IPS-NIHi11 (cell line): ENCODE measurements around the gene GALM.
"Not testable (repeated sequence)": the region's sequence is repeated elsewhere in the genome, so short reads cannot be mapped to it uniquely, and the experiment has no call there.

Experiments used
- DNase-seq: peaks from one replicate; pipeline ENCODE4 v3.0.0; 2012; ENCODE audit warnings: mixed read lengths, low spot score

The GALM gene

DNA sequence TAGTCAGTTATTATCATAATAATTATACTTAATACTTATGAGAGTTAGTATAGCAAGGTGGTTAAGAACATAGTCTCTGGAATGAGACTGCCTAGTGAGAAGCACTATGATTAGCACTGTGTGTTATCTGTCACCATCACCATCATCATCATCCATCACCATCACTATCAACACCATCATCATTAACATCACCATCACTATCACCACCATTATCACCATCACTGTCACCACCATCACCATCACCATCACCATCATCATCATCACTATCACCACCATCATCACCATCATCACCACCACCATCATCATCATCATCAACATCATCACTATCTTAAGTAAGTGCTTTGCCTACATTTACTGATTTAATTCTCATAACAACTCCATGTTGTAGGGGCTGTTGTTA is 45.6 kb downstream of the GALM start:
- DNase-seq: no peak

DNA sequence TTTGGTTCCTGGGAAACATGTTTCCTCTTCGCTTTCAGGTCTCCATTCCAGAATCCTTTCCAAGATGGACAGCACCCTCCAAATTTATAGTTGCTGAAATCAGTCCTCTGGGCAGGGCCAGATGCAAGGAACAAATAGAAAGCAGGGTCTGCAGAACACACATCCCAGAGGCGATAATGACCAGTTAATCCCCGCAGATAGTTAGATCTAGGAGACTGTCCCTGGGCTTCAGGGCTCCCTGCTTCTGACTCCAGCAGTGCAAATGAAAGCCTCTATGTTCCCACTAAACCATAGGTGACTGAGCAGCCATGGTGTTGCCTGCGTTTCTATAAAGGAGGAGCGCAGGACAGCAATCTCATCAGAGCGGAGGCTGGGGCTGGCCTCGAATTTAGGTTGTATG is 46.5 kb downstream of the GALM start:
- DNase-seq: no peak

DNA sequence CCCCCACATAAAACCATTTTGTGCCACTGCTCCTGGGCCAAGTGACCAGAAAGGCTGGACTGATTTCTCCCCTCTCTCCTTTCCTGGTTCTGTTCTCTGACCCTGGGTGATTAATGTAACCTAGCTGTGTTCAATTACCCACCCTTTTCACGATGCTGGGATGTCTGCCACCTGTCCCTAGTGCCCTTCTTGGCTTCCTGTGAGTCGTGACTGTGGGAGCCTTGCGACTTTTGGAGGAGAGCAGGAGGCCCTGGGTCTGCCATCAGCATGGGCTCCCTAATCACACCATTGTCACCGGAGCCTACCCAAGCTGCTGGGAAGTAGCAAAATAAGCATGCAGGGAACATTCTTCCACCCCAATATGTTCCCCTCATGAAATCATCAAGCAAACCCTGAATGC is 47.0 kb downstream of the GALM start:
- DNase-seq: no peak

DNA sequence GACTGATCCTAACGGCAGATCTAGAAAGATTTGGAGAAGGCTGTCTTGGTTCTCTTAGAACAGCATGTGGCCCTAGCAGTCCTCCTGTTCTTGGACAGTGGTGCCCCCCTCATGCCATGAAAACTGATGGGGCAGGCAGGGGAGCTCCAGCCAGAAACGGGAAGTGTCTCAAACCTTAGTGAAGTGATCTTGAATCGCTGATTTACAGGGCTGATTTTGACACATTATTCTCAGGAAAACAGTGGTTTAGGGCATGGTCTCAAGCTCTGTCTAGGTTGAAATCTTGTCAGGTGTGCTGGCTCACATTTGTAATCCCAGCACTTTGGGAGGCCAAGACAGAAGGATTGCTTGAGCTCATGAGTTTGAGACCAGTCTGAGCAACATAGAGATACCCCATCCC is 47.4 kb downstream of the GALM start:
- DNase-seq: no peak

DNA sequence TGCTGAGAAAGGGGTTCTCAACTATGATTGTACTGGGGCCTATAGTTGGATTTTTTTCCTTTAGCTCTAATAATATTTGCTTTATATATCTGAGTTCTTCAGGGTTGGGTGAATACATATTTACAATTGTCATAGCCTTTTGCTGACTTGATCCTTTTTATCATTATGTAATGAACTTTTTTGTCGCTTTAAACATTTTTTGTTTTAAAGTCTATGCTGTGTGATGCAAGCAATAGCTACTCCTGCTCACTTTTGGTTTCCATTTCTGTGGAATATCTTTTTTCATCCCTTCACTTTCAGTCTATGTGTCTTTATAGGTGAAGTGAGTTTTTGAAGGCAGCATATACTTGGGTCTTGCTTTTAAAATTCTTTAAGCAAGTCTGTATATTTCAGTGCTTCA is 49.0 kb downstream of the GALM start:
- DNase-seq: not testable (repeated sequence)

DNA sequence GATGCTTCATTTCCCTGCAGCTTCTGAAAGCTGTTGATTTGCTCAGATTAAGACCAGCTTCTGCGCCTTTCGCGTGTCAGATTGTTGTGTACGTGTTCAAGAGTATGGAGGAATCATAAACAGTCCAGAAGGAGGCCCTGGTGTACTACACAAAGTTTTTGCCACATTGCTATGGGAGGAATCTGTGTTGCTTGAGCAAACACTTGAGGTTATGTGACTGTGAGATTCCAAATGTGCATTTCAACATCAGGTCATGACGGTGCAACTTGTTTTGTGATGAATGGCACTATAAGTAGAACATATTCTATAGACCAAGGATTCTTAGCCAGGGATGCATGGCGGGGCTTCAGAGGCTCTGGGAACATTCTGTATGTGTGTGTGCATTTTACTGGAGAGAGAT is 50.3 kb downstream of the GALM start:
- DNase-seq: no peak

DNA sequence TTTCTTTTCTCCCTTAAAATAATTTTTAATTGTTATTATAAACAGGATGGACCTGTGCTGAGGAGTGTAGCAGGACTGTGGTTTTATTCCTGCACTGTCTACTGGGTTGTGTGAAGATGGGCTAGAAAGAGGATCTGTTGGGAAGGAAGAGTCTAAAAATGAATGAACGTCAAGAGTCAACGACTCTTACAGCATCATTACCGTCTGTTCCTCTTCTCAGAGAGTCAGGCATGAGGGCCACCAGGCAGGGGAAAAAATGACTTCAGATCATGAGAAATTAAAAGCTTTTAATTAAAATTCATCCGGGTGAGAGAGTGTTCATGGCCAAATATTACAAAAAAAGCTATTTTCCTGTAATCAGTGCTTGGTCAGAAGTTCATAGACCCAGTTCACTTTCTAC is 52.7 kb downstream of the GALM start:
- no peak for DNase-seq

DNA sequence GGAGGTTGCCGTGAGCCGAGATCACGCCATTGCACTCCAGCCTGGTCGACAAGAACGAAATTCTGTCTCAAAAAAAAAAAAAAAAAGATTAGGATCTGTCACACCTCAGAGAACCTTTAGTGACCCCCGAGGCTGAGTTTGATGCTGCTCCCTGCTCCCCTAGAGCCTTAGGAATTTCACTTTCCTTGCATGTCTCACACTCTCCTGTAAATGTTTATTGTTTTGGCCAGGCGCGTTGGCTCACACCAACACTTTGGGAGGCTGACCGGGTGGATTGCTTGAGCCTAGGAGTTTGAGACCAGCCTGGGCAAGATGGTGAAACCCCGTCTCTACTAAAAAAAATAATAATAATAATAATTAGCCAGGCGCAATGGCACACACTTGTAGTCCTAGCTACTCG is 53.8 kb downstream of the GALM start:
- DNase-seq: no peak

DNA sequence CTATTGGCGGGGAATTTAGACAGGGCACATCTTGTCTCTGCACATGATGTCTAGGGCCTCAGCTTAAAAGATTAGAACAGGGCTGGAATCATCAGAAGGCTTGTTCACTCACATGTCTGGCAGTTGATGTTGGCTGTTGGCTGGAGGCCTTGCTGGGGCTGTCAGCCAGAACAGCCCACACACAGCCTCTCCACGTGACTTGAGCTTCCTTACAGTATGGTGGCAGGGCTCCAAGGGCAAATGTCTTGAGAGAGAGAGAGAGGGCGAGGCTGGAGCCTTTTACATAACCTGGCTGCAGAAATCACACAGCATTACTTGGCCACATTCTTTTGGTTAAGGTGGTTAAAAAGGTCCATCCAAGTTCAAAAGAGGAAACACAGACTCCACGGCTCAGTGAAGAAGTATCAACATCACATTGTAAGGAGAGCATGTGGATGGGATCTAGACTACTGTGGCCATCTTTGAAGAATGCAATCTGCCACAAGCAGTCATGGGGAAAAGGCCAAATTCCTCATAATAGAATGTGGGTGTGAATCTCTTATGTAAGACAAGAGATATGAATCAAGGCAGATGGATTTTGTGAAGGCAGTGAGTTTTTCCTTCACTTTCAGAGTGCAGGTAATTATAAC is 54.8 kb downstream of the GALM start:
- no peak for DNase-seq

DNA sequence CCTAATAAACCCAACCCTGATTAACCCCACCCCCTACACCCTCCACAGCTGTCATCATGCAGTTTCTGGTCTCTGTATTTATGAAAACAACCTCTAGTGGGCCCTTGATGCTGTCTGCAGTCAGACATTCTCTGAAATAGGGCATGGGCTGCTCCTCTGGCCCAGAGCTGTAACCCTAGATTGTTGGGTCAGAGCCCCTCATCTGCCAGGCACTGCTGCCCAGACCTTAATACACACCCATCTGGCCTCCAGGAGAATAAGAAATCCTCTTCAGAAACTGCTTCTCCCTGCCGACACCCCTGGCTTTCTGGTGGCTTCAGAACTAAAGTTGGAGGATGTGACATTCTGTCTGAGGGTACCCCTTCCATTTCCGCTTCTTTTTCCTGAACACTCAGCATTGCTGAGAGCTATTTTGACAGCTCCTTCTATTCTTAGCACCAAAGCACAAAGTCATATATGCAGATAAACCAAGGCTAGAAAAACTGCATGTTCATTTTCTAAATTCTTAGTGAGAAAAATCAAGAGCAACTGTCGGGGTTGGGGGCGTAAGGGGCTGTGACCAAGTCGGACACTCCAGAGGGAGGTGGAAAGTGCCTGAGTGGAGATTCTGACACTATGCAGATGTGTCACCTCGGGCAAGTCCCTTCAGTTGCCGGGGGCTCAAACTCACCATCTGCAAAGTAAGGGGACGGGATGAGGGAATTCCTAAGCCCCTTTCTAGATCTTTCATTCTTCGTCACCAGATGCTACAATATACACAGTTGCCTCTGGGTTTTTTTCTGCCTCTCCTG is 56.6 kb downstream of the GALM start:
- no peak for DNase-seq

DNA sequence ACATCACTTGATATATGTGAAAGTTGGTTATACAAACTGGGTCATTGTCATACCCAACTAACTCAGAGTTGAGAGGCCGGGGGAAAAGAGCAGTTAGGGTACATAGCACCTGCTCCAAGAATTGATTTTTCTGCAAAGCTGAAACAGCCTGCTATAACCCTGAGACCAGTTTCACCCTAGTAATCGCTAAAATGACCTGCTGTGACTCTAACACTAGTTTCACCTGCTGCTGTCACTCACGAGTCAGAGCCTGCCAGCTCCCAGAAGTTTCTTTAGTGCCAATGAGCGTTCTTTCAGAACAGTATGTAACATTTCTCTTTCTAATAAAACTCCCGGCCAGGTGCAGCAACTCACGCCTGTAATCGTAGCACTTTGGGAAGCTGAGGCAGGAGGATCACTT is 57.3 kb downstream of the GALM start:
- no peak for DNase-seq

DNA sequence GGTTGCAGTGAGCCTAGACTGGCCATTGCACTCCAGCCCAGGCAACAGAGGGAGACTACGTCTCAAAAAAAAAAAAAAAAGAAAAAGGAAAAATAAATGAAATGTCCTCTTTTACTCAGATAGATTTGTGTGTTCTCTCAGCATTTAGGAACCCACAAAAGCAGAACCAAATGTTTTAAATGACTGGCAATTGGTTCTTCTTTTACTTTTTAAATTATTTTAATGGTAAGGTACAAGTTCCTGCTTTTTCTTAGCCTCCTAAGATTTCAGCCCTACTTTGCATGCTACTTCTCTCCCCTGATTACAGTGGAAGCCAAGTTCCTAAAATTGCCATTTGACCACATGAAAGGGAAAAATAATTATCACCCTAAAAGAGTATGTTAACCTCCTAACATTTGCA is 61.7 kb downstream of the GALM start:
- no peak for DNase-seq

DNA sequence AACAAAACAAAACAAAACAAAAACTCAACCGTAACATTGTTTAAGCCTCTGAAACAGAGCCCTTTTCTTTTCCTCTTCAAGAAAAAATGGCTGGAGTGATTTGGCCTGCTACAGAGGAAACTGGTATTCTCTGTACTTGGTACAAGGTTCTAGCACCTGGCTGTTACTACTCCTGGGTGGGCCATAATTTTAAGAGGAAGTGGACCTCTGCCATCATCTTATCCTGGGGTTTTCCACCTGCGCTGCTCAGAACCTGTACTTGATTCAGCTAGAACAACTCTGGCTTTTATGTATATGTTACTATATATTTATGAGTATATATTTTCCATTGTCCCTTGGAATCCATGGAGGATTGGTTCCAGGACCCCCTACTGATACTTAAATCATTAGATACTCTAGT is 62.8 kb downstream of the GALM start:
- no peak for DNase-seq

DNA sequence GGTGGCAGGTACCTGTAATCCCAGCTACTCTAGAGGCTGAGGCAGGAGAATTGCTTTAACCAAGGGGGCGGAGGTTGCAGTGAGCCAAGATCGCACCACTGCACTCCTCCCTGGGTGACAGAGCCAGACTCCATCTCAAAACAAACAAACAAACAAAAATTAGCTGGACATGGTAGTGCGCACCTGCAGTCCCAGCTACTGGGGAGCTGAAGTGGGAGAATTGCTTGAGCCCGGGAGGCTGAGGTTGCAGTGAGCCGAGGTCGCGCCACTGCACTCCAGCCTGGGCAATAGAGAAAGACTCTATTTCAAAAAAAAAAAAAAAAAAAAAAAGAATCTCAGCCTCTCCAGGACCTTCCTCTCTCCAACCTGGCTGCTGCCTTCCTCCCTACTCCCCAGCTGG is 65.2 kb downstream of the GALM start:
- DNase-seq: no peak

DNA sequence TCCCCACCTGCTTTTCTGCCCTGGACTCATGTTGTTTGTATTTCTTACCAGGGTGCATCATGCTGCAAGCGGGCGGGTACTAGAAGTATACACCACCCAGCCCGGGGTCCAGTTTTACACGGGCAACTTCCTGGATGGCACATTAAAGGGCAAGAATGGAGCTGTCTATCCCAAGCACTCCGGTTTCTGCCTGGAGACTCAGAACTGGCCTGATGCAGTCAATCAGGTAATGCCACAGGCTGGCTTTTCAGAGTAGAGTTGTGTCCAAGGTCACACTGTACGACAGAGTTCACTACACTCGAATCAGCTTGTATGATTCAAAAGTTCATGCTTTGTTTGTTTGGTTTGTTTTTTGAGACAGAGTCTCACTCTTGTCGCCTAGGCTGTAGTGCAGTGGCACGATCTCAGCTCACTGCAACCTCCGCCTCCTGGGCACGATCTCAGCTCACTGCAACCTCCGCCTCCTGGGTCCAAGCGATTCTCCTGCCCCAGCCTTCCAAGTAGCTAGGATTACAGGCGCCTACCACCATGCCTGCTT is 65.8 kb downstream of the GALM start:
- no peak for DNase-seq

DNA sequence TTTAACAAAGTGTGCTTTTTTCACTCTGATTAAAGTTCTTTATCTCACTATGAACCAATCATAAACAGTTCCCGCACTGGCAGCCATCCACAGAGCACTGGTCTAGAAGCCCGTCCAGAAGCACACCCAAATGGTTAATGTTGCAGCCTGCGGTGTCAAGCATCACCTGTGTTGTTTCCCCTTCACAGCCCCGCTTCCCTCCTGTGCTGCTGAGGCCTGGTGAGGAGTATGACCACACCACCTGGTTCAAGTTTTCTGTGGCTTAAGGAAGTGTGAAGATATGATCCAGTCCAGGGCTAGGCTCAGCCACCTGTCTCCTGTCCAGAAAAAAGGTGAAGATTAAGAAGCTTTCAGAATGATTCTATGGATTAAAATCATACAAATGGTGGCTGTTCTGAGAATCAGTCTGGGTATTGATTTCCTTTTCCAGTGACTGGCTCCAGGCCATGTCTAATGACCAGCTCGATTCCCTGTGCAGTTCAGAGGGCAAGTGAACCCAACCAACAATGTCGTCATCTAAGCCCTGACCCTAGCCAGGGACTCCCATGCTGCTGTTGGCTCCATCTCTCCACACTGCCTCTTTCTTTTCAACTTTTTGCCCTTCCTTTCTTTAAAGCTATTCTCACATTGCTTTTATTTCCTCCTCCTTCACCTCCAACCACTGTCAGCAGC is 67.5 kb downstream of the GALM start:
- no peak for DNase-seq

DNA sequence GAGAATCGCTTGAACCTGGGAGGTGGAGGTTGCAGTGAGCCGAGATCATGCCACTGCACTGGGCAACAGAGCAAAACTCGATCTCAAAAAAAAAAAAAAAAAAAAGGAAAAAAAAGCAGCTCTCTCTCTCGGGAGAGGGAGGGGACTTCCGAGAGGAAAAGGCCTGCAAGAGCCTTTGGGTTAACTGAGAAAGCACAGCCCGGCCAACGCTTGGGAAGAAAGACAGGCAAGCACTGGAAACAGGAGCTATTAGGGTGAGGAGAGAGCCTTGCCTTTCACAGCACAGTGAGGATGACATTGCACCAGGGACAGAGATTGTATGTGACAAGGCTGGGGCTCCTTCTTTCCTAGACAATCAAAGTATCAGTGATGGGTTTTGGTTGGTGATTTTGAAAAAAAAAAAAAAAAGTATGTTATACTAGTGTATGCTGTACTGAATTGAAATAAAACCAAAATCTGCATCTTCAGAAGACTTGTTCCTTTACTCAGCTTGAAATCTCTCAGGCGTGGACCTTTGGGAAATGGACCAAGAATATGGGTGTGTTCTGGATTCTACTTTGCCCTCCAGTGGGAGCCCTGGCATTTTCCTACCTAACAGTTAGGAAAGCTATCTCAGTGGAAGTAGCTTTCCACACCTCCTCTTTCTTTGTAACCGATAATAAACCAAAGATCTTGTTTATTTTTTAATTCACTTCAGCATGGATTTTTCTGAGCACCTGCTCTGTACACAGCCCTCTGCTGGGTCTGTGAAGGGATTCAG is 68.6 kb downstream of the GALM start:
- DNase-seq: no peak

DNA sequence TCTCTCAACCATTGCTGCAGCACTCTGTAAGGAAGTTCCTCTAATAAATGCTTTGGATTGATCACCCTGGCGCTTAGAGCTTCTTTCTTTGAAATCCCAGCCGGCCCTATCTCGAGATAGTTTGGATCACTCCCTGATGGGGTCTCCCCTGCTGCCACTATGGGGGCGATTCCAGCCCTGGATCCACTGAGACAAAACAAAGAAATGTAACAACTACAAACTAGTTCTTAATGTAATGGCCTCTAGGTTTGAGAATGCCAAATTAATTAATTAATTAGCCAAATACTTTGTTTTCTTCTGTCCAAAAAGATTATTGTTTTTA is 70.0 kb downstream of the GALM start:
- DNase-seq: no peak

DNA sequence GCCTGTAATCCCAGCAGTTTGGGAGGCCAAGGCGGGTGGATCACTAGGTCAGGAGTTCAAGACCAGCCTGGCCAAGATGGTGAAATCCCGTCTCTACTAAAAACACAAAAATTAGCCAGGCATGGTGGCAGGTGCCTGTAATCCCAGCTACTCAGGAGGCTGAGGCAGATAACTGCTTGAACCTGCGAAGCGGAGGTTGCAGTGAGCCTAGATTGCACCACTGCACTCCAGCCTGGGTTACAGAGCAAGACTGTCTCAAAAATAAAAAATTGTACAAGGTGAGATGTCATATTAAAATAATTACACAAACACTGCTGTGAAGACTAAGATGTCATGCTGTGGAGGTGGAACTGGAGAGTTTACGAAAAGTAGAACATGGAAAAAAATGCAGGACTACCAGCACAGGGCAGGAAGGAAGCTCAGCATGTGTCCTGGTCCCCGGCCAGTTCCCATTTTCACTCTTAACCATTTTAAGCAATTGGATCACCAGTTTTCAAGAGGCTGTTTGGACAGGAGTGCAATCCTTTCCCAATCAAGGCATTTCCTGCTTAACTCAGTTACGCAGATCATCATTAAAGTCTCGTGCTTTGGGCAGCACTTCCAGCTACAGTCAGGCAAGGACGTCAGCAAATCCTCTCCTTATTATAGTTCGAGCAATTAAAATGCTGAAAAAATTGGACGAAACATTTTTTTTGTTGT is 71.2 kb downstream of the GALM start:
- peak; percentile 41 for DNase-seq

DNA sequence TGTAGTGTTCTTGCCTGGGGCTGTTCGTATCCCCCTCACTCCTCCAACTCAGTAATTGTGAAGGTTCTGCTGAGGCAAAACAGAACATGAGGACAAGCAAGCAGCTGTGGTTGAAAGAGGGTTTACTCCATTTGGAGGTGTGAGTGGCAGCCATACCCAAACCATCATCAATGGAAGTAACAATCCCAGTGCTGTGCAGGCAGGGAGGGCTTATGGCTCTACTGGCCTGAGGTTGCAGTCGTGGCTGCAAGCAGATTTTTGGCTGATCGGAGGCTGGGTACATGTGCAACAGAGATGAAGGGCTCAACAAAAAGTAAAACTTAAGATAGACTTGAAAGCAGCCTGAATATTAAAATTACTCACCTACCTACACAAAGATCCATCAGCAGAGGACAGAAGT is 72.0 kb downstream of the GALM start:
- no peak for DNase-seq

DNA sequence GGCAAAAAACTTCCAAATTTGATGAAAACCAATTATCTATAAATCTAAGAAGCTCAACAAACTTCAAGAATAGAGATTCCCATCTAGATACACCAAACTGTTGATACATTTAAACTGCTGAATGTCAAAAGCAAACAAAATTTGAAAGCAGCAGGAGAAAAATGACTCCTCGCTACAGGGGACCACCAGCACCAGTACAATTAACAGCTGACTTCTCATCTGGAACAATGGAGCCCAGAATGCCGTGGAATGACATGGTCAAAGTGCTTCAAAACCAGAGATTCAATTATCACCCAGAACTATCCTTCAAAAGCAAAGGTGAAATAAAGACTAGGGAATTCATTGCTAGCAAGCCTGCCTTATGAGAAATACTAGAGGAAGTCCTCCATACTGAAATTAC is 73.6 kb downstream of the GALM start:
- no peak for DNase-seq
